ENCODE results near the gene PANX1.
A peak's percentile ranks its signal among the peaks of the same experiment; 100 is the strongest.

The PANX1 gene

DNA sequence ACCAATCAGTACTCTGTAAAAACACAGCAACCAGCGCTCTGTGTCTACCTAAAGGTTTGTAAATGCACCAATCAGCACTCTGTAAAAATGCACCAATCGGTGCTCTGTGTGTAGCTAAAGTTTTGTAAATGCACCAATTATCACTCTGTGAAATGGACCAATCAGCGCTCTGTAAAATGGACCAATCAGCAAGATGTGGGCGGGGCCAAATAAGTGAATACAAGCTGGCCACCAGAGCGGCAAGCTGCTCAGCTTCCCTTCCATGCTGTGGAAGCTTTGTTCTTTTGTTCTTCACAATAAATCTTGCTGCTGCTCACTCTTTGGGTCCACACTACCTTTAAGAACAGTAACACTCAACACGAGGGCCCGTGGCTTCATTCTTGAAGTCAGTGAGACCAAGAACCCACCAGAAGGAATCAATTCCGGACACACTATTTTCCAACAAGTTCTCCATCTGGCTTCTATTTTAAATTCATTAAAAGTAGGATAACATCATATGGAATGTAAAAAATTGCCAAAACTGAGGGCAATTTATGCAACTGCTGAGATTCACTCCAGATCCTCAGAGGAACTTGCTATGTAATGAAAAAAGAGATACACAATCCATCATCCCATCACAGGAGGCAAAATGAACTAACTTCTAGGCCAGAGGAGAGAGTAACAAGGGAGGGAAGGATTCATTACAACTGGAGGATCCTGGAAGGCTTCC lies 3.1 kb upstream of the PANX1 start:
- no peaks in the 10 kb centered on the region for H3K9me2 ChIP-seq (replicated peaks; ENCODE audit: insufficient read depth, low read length)
- H3K4me2 ChIP-seq (ENCODE audit: low read depth, low read length, poor library complexity, severe bottlenecking) = no peak overlapping the region
- TF ChIP-seq, protein P1, sequence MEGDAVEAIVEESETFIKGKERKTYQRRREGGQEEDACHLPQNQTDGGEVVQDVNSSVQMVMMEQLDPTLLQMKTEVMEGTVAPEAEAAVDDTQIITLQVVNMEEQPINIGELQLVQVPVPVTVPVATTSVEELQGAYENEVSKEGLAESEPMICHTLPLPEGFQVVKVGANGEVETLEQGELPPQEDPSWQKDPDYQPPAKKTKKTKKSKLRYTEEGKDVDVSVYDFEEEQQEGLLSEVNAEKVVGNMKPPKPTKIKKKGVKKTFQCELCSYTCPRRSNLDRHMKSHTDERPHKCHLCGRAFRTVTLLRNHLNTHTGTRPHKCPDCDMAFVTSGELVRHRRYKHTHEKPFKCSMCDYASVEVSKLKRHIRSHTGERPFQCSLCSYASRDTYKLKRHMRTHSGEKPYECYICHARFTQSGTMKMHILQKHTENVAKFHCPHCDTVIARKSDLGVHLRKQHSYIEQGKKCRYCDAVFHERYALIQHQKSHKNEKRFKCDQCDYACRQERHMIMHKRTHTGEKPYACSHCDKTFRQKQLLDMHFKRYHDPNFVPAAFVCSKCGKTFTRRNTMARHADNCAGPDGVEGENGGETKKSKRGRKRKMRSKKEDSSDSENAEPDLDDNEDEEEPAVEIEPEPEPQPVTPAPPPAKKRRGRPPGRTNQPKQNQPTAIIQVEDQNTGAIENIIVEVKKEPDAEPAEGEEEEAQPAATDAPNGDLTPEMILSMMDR (IDR thresholded peaks at IDR 0.05; ENCODE audit: insufficient read depth, low read length, poor library complexity, severe bottlenecking) = no peak
- no peak for TF ChIP-seq EZH2phosphoT487 (conservative IDR thresholded peaks at IDR 0.05; ENCODE audit: low read length)
- peaks cover 11% of the 10 kb centered on the region for H3K79me2 ChIP-seq (ENCODE audit: insufficient read depth, low read length)
- no peaks in the 10 kb centered on the region for H4K20me1 ChIP-seq (ENCODE audit: low read depth, low read length)
- H3K9ac ChIP-seq (ENCODE audit: low read length) = no peak overlapping the region
- H3K9me3 ChIP-seq (ENCODE audit: insufficient read depth, low read length) = no peaks in the 10 kb centered on the region
- no peaks in the 10 kb centered on the region for H3K36me3 ChIP-seq (ENCODE audit: low read length)
- H2AFZ ChIP-seq (ENCODE audit: low read depth, low read length, severe bottlenecking) = no peak overlapping the region
- no peaks in the 10 kb centered on the region for H3K27me3 ChIP-seq (ENCODE audit: low read length)
- no peak overlapping the region for H3K4me3 ChIP-seq (ENCODE audit: insufficient read depth, low read length, poor library complexity, severe bottlenecking)
- H3K27ac ChIP-seq (ENCODE audit: low read depth, low read length) = no peak overlapping the region
- H3F3A ChIP-seq (ENCODE audit: insufficient read depth) = no peaks in the 10 kb centered on the region

DNA sequence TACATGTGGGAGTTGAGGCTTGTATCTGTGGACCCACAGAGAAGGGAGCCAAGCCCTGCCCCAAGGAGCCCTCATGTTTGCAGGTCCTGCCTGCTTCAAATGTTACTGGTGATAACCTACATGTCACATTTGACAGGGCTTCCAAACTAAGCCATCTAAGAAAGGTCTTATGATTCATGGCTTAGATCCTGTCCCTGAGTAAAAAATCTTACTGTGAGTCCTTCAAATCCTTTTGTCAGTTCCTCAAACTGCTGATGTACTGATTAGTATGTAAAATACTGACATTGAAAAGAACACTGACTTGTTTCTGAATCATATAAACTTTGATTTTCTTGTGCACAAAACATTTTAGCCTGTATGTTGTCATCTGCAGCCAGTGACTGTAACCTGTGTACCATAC lies 1.0 kb upstream of the PANX1 start:
- H4K20me1 ChIP-seq (ENCODE audit: low read depth, low read length) = no peaks in the 10 kb centered on the region; the same call in 1 of the 2 replicates
- H3F3A ChIP-seq (ENCODE audit: insufficient read depth) = no peaks in the 10 kb centered on the region
- peak overlapping the region; percentile 83 for H3K9ac ChIP-seq (ENCODE audit: low read length)
- H3K27ac ChIP-seq (ENCODE audit: low read depth, low read length) = no peak overlapping the region
- H2AFZ ChIP-seq (ENCODE audit: low read depth, low read length, severe bottlenecking) = peak overlapping the region; percentile 98
- H3K27me3 ChIP-seq (ENCODE audit: low read length) = no peaks in the 10 kb centered on the region
- no peaks in the 10 kb centered on the region for H3K9me3 ChIP-seq (ENCODE audit: insufficient read depth, low read length)
- H3K9me2 ChIP-seq (replicated peaks; ENCODE audit: insufficient read depth, low read length) = no peaks in the 10 kb centered on the region
- peak overlapping the region; percentile 79 for H3K4me3 ChIP-seq (ENCODE audit: insufficient read depth, low read length, poor library complexity, severe bottlenecking)
- TF ChIP-seq, protein P1 (IDR thresholded peaks at IDR 0.05; ENCODE audit: insufficient read depth, low read length, poor library complexity, severe bottlenecking) = no peak
- no peak for TF ChIP-seq EZH2phosphoT487 (conservative IDR thresholded peaks at IDR 0.05; ENCODE audit: low read length)
- peak overlapping the region; percentile 90 for H3K4me2 ChIP-seq (ENCODE audit: low read depth, low read length, poor library complexity, severe bottlenecking)
- peaks cover 28% of the 10 kb centered on the region for H3K79me2 ChIP-seq (ENCODE audit: insufficient read depth, low read length)
- H3K36me3 ChIP-seq (ENCODE audit: low read length) = no peaks in the 10 kb centered on the region

DNA sequence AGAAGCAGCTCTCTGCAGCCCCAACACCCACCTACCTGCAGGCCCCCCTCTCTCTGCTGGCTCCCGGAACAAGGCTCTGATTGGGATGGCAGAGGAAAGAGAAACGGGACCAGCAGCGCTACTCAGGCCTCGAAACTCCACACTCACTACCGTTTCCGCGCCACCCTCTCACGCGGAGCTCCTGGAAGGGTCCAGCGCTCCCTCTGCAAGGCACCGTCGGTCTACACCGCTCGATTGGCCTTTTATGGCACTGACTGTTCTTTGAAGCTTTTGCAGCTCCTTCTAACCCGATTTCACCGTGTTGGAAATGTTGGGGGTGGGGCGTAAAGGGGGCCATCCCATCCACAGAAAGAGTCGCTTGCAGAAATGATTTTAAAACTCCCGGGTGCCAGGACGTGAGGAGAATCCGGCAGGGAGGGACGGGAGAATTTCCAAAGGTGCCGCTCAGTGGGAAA lies 323 bp upstream of the PANX1 start:
- H3K27me3 ChIP-seq (ENCODE audit: low read length) = no peaks in the 10 kb centered on the region
- no peaks in the 10 kb centered on the region; the same call in 1 of the 2 replicates for H4K20me1 ChIP-seq (ENCODE audit: low read depth, low read length)
- H2AFZ ChIP-seq (ENCODE audit: low read depth, low read length, severe bottlenecking) = peak overlapping the region; percentile 98
- H3K4me3 ChIP-seq (ENCODE audit: insufficient read depth, low read length, poor library complexity, severe bottlenecking) = peak overlapping the region; percentile 79
- H3K36me3 ChIP-seq (ENCODE audit: low read length) = no peaks in the 10 kb centered on the region
- no peaks in the 10 kb centered on the region for H3K9me3 ChIP-seq (ENCODE audit: insufficient read depth, low read length)
- H3K79me2 ChIP-seq (ENCODE audit: insufficient read depth, low read length) = peaks cover 35% of the 10 kb centered on the region
- H3K27ac ChIP-seq (ENCODE audit: low read depth, low read length) = peak overlapping the region; percentile 32; the same call in 1 of the 2 replicates
- H3K9ac ChIP-seq (ENCODE audit: low read length) = peak overlapping the region; percentile 83
- peak overlapping the region; percentile 90 for H3K4me2 ChIP-seq (ENCODE audit: low read depth, low read length, poor library complexity, severe bottlenecking)
- H3F3A ChIP-seq (ENCODE audit: insufficient read depth) = no peaks in the 10 kb centered on the region
- no peak for TF ChIP-seq EZH2phosphoT487 (conservative IDR thresholded peaks at IDR 0.05; ENCODE audit: low read length)
- TF ChIP-seq, protein P1 (IDR thresholded peaks at IDR 0.05; ENCODE audit: insufficient read depth, low read length, poor library complexity, severe bottlenecking) = no peak
- H3K9me2 ChIP-seq (replicated peaks; ENCODE audit: insufficient read depth, low read length) = no peaks in the 10 kb centered on the region

Data from SU-DHL-6 (cell line).